Measurements from ENCODE around the gene BABAM2.
"Not testable (repeated sequence)": the region's sequence is repeated elsewhere in the genome, so short reads cannot be mapped to it uniquely, and the experiment has no call there.

Gene BABAM2

GRCh38 chr2:28219758-28220368 lies 329.3 kb downstream of the BABAM2 start:
- DNase-seq = no peak

DNA sequence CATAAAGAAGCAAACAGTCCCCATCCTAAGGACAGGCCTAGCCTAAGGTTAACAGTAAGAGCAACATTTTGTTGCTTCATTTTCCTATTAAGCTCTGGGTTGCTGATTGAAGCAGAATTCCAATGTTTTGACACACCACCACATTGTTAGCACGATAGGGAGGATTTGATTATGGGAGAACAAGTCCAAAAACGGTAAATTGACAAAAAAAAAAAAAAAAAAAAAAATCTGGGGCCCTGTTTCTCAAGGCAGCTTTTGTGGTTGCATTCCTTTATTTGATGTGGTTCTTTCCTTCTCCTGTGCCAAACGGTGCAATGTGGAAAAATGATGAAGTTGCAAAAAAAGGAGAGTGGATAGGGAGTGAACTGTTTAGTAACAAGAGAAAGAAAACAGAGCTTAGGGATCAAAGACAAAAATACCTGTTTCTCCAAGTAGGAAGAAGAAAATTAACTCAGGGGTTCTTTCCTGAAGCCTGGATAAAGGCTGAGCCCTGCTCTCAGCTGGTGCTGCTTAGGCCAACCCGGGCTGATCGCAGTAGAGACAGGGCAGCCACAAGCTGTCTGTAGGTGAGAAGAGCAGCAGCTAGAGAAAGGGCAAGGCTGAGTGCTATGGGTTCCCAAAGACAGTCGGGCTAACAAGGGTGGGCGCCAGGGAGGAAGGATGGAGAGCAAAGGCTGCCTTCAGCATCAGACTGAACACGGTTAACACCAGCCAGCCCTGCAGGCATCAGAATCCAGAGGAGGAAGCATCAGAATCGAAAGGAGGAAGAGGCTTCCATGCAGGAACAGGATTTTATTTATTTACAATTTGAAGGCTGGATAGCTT lies 334.3 kb downstream of the BABAM2 start:
- no peak for DNase-seq

DNA sequence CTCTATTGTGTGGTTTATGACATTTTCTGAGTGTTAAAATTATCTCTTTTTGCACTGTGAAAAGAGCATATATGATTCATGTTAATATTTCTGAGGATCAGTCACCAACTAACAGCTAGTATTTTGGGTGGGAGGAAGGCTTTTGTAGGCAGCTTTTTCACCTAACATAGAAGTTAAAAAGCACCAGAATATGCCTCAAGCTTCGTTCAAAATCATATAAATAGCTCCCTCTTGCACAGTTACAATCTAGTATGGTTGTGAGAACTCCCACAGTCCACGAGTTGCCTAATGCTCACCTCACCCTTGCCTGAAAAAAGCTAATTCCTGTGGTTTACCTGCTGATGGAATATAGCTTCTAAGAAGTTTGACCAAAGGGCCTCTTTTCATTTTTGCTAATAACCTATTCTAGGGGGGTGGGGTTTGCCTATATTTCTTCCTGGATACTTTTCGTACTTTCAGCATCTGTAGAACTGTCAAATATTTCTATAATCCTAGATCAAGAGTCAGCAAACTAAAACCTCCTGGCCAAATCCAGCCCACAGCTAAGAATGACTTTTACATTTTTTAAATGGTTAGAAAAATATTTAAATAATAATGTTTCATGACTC lies 335.0 kb downstream of the BABAM2 start:
- no peak for DNase-seq

GRCh38 chr2:28226558-28226957 lies 336.0 kb downstream of the BABAM2 start:
- DNase-seq = no peak

GRCh38 chr2:28227498-28227897 lies 337.0 kb downstream of the BABAM2 start:
- DNase-seq = no peak

DNA sequence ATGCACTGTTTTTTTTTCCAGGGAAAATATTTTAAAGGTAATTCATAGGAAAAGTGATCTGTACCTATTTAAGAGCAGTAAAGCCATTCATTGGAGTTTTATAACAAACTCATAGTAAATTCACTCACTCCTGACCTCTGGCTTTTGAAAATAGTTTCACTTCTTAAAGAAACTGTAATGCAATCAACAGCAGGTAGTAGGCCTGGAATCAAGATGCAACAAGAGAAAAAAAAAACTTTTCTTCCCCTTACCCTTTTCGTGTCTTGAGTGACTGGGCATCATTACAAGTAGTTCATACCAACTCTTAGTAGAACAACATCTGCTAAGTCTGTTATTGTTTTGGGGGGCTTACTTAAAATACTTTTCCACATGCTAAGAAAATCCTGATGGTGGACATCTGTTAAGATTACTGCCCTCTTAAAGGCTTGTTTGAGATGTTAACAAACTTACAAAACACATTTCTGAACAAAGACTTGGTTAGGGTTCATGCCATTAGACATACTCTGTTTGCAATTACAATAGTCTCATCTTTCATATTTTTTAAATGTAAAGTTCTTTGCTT lies 338.0 kb downstream of the BABAM2 start:
- no peak for DNase-seq

DNA sequence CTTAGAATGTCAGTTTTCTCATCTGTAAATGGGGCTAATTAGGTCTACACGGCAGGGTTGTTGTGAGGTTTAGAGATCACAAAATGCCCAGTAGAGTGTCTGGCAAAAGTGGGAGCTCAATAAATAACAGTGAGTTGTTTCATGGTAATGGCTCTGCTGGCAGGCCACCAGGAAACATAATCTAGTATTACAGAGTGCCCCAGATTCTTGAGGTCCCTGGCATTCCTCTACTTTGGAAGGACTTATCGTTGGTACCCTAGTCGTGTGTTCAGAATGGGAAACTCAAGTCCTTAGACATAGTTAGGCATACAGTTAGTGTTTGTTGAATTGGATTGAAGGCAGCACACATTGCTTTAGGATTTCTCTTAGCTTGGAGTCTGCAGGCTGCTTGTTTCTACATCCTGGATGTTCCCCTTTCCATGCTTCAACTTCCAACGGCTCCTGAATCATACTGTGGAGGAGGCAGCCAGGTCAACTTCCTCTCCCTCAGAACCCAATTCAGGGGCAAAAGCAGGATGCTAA lies 340.6 kb downstream of the BABAM2 start:
- DNase-seq = no peak

- DNase-seq = no peak
These were observed 341.8 kb downstream of the BABAM2 start for GRCh38 chr2:28232295-28232694.

DNA sequence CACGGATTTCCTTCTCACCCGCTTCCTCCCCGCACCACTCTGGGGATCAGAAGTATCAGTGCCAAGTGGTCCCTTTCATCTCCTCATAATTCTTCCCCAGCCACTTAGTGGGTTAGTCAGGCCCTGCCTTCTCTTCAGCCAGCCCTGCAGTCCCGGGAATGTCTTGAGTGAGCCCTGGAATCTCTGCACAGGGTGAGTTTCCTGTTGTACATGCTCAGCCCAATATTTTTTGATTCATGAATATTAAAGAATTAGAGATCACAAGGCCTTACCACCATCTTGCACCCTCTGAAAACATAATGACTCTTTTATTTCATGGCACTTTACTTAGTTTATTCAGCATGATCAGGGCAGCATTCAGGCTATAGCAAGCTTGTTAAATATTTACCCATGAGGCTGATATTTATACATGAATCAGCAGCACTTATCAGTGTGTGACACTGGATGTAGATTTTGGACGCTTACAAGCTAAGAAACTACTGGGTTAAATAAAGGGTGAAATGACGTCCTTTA lies 342.7 kb downstream of the BABAM2 start:
- DNase-seq = no peak

- DNase-seq = no peak
These were observed 344.3 kb downstream of the BABAM2 start for GRCh38 chr2:28234807-28235206.

- no peak for DNase-seq
These were observed 348.7 kb downstream of the BABAM2 start for GRCh38 chr2:28239207-28239606.

DNA sequence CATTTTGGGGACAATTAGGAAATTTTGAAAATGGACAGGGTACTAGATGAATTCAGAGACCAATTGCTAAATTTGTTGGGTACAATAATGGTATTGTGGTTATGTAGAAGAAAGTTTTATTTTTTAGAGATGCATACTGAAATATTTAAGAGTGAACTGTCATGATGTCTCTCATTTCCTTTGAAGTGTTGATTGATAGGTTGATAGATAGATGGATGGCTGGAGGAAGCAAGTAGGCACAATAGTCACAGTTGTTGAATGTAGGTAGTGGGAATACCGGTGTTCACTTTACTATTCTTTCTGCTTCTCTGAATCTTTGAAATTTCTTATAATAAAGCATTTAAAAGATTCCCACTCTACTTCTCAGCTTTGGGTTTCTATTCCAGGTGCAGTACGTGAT lies 350.4 kb downstream of the BABAM2 start:
- no peak for DNase-seq

DNA sequence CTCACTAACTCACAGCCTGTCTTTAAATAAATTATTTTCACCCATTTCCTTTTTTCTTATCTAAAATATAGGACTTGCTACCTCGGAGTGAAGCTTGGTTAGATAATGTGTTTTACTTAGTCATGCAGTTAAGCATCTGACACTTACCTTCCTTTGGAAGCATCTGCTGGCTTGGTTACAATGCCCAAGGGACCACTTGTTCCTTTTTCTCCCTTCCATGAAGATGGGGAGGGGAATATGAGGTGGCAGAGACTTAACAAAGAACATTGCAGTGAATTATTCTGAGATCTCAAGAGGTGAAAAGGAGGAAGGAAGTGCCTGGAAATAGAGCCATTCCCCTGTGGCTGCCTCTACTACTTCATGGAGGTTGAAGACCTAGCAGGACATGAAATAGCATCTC lies 356.8 kb downstream of the BABAM2 start:
- DNase-seq = peak; percentile 60

GRCh38 chr2:28247734-28248133 lies 357.2 kb downstream of the BABAM2 start:
- DNase-seq = no peak

DNA sequence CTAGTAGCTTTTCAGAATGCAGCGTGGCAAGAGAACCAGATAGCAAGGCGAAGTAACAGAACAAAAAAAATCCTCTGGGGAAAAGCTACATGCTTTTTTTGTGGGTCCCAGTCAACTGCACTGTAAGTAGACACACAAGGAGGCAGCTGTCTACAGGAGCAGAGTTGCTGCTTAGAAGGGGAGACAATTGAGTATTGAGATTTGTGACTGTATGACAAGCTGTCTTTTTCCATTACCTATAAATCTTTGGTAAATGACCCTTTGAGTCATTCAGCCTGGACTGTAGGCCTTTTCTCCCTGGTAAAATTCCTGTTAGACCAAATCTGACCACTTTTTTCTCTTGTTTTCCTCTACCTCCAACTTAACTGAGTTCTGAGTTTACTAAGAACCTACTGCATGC lies 358.0 kb downstream of the BABAM2 start:
- DNase-seq = no peak

- DNase-seq = no peak
These were observed 359.5 kb downstream of the BABAM2 start for GRCh38 chr2:28250006-28250405.

DNA sequence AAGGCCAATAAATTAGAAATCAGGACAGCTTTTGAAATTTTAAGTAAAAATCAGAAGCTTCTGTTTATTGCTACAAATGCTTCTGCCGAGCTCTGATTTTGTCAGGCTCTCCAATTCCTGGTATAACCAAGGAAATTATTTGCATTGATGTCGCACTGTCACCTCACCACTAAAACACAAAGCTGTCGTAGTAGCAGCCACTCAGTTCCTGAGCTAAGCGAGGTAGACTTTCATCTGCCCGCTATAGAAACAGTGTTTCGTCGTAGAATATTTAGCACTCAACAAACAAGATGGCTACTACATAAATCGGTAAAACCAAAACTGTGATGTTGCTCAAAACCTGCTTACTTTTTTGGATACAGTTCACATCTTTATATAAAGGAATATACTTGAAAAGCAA lies 360.8 kb downstream of the BABAM2 start:
- DNase-seq = no peak

GRCh38 chr2:28252311-28252710 lies 361.8 kb downstream of the BABAM2 start:
- DNase-seq = no peak

DNA sequence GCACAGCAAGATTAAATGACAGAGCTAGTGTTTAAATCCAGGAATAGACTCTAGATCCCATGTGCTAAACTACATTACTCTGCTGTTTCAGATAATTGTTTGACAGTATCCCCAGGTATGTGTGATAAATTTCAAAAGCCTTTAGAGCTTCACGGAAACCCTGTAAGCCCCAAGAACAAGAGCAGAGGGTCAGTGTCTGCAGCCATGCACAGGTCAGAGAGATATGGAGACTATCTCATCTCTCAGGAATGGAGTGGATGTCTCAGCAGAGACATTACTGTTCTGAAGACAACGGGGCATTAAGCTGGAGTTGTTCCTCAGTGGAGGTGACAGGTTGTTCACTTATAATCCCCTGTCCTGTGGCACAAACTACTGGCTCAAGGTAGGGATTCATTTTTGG lies 363.0 kb downstream of the BABAM2 start:
- DNase-seq = no peak

DNA sequence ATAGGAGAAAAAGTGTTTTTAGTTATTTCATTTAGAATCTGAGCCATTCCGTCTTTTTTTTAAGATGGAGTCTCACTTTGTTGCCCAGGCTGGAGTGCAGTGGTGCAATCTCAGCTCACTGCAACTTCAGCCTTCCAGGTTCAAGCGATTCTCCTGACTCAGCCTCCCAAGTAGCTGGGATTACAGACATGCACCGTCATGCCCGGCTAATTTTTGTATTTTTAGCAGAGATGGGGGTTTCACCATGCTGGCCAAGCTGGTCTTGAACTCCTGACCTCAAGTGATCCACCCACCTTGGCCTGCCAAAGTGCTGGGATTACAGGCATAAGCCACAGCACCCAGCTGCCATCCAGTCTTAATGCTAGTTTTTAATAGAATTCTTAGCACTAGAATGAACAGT lies 364.7 kb downstream of the BABAM2 start:
- not testable (repeated sequence) for DNase-seq

- DNase-seq = no peak
These were observed 366.7 kb downstream of the BABAM2 start for GRCh38 chr2:28257182-28257581.

- DNase-seq = not testable (repeated sequence)
These were observed 368.7 kb downstream of the BABAM2 start for GRCh38 chr2:28259226-28259625.

DNA sequence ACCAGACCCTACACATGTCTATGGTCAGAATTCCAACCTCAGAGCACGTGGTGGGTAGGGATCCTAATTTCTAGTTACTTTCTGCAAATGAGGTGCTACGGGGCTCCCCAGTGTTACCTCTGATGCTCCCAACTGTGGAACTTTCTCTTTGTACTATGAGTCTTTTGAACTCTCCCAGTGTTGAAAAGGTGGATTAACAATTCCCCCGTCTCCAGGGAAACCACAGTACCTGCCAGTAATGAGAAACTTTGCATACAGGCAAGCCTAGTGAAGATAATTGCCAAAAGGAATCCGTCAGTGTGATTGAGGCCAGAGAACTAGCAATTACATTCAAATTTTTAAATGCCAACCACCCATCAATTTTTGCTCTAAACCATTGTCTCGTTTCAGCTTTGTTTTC lies 373.2 kb downstream of the BABAM2 start:
- DNase-seq = no peak

All from GDM1 (cell line).